ENCODE measurements around the gene ZNF613. TPM values are rescaled to one million over a fixed set of nuclear protein-coding genes. Genes with fewer than 3 reads are reported as not detected.
"Not testable (repeated sequence)": the region's sequence is repeated elsewhere in the genome, so short reads cannot be mapped to it uniquely, and the experiment has no call there.

Gene ZNF613
- total and polyA plus RNA-seq, 12 donors: 2.4 to 7.1 (median 5.1) TPM

DNA sequence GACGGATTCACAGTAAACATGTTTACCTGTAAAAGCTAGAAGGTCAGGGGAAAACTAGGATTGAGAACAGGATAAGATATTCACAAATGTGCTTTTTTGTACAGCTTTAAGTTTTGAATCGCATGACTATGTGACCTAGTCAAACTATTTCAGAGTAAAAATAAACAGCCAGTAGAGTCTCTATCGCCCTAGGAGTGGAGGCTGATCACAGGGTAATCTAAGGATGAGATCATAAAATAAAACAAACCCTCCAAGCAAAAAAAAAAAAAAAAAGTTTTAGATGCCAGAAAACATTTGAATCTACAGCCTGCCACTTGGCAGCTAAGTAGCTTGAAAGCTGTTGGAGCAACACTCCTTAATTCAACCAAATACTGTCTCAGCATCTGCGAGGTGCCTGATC lies 32.5 kb downstream of the ZNF613 start:
- peaks cover 0 to 22% (median 4%) of the 10 kb centered on the region in 9 donors for H3K4me1 ChIP-seq
- H3K4me3 ChIP-seq: no peak overlapping the region
- 75 to 79% methylated on average over 4 of the region's 4 CpGs for WGBS, 2 donors
- H3K27ac ChIP-seq: peak overlapping the region in 1 of 10 donors; percentile 28
- H3K9me3 ChIP-seq: peaks cover 0 to 100% (median 30%) of the 10 kb centered on the region in 11 donors
- TF ChIP-seq, protein P1, sequence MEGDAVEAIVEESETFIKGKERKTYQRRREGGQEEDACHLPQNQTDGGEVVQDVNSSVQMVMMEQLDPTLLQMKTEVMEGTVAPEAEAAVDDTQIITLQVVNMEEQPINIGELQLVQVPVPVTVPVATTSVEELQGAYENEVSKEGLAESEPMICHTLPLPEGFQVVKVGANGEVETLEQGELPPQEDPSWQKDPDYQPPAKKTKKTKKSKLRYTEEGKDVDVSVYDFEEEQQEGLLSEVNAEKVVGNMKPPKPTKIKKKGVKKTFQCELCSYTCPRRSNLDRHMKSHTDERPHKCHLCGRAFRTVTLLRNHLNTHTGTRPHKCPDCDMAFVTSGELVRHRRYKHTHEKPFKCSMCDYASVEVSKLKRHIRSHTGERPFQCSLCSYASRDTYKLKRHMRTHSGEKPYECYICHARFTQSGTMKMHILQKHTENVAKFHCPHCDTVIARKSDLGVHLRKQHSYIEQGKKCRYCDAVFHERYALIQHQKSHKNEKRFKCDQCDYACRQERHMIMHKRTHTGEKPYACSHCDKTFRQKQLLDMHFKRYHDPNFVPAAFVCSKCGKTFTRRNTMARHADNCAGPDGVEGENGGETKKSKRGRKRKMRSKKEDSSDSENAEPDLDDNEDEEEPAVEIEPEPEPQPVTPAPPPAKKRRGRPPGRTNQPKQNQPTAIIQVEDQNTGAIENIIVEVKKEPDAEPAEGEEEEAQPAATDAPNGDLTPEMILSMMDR (IDR thresholded peaks at IDR 0.05): no peak
- ATAC-seq (peak in 1 of 8 donors; percentile 49), DNase-seq (no peak)
- H3K36me3 ChIP-seq: peaks cover 0 to 33% (median 19%) of the 10 kb centered on the region in 9 donors
- H3K27me3 ChIP-seq: no peaks in the 10 kb centered on the region
- intact Hi-C loops (cut with DNase I): no loop called here

DNA sequence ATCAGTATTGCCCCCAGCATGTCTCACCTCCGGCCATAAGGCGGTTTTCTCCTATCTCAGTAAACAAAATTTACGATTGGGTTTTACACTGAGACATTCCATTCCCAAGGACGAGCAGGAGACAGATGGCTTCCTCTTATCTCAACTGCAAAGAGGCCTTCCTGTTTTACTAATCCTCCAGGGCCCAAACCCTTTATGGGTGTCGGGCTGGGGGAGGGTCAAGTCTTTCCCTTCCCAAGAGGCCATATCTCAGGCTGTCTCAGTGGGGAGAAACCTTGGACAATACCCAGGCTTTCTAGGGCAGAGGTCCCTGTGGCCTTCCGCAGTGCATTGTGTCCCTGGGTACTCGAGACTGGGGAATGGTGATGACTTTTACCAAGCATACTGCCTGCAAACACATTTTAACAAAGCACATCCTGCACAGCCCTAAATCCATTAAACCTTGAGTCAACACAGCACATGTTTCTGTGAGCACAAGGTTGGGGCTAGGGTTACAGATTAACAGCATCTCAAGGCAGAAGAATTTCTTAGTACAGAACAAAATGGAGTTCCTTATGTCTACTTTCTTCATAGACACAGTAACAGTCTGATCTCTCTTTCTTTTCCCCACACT lies 33.5 kb downstream of the ZNF613 start:
- DNase-seq: peak in 1 of 2 donors; percentile 7
- not testable (repeated sequence) for H3K27ac ChIP-seq
- WGBS, 2 donors: 27 to 33% methylated on average over 7 of the region's 7 CpGs

DNA sequence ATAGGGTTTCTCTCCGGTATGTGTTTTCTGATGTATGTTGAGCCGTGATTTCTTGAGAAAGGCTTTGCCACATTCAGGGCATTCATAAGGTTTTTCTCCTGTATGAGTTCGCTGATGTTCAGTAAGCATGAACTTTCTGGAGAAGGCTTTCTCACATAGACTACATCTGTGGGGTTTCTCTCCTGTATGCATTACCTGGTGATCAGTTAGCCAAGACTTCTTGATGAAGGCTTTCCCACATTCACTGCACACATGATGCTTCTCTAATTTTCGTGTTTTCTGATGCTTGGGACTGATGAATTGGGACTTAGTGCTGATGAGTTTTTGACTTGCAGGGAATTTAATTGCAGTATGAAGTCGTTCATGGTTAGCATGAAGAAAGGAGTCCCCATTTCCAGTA lies 38.3 kb downstream of the ZNF613 start:
- ATAC-seq: no peak
- intact Hi-C loops (cut with DNase I): no loop called here
- 96 to 98% methylated on average over 5 of the region's 5 CpGs for WGBS, 2 donors
- no peak for DNase-seq
- H3K9me3 ChIP-seq: peaks cover 0 to 100% (median 87%) of the 10 kb centered on the region in 11 donors
- peaks cover 13 to 91% (median 76%) of the 10 kb centered on the region in 9 donors for H3K36me3 ChIP-seq
- H3K4me1 ChIP-seq: peaks cover 0 to 9% (median 1%) of the 10 kb centered on the region in 9 donors
- no peak overlapping the region for H3K27ac ChIP-seq
- TF ChIP-seq, protein P1 (IDR thresholded peaks at IDR 0.05): no peak
- H3K27me3 ChIP-seq: no peaks in the 10 kb centered on the region
- H3K4me3 ChIP-seq: no peak overlapping the region

More for the DNA sequence above, 33.5 kb downstream of the ZNF613 start:
- H3K4me3 ChIP-seq; ATAC-seq; H3K27me3 ChIP-seq; intact Hi-C loops (cut with DNase I): not testable (repeated sequence)
- Histone ChIP-seq H3K36me3 (peaks cover under 1 to 43% (median 28%) of the 10 kb centered on the region in 9 donors), H3K4me1 (peaks cover 0 to 22% (median 4%) of the 10 kb centered on the region in 9 donors), H3K9me3 (peaks cover 0 to 100% (median 40%) of the 10 kb centered on the region in 11 donors)

DNA sequence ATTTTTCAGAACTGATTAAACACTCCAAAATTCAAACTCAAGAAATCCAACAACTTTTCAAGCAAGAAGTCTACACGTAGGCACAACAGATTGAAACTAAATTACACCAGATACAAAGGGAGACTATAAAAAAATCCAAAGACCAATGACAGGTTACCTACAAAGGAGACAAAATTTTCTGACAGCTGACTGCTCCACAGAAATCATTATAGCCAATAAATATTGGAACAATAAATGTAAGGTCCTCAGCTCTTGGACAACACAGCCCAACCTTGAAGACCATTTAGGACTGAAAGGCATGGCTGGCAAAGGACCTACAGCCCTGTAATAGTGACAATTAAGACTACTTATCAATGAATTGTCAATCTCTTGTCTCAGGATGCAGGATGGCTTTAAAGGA lies 43.4 kb downstream of the ZNF613 start:
- Histone ChIP-seq H3K36me3 (peaks cover 29 to 100% (median 90%) of the 10 kb centered on the region in 9 donors), H3K9me3 (peaks cover 2 to 100% (median 91%) of the 10 kb centered on the region in 11 donors), H3K27ac (no peak overlapping the region), H3K4me1 (no peaks in the 10 kb centered on the region), H3K4me3 (no peak overlapping the region), H3K27me3 (no peaks in the 10 kb centered on the region)
- TF ChIP-seq, protein P1 (IDR thresholded peaks at IDR 0.05): no peak
- ATAC-seq (no peak), DNase-seq (no peak)
- intact Hi-C loops (cut with DNase I): loop anchor here in 1 of 10 donors (10.0 kb wide), 1 partner anchor 144 kb away; no protein-coding TSS in a partner anchor
- WGBS, 2 donors: 96 to 100% methylated on average over 1 of the region's 1 CpG

DNA sequence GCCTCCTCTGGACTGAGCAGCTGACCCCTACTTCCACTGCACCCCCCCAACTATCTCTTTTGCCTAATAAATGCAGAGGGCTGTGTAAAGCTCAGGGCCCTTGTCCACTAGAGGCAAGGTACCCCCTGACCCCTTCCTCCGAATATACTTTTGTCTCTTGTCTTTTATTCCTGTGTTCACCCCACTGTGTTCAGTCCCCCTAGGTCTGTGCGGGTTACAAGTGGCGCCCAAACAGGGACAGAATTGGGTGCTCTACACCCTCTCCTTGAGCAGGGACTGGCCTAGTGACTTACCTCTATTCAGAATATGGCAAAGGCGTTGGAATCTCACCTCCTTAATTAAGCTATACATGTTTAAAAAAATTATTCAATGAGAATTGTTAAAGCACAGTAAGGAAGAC lies 44.4 kb downstream of the ZNF613 start:
- ATAC-seq (no peak), DNase-seq (no peak)
- H3K4me1 ChIP-seq: no peaks in the 10 kb centered on the region
- 97 to 98% methylated on average over 4 of the region's 4 CpGs for WGBS, 2 donors
- H3K9me3 ChIP-seq: peaks cover 2 to 100% (median 88%) of the 10 kb centered on the region in 11 donors
- no peak overlapping the region for H3K4me3 ChIP-seq
- H3K27me3 ChIP-seq: no peaks in the 10 kb centered on the region
- intact Hi-C loops (cut with DNase I): loop anchor here in 1 of 10 donors (10.0 kb wide), 1 partner anchor 143 kb away; no protein-coding TSS in a partner anchor
- TF ChIP-seq, protein P1 (IDR thresholded peaks at IDR 0.05): no peak
- peaks cover 25 to 100% (median 81%) of the 10 kb centered on the region in 9 donors for H3K36me3 ChIP-seq
- H3K27ac ChIP-seq: no peak overlapping the region

DNA sequence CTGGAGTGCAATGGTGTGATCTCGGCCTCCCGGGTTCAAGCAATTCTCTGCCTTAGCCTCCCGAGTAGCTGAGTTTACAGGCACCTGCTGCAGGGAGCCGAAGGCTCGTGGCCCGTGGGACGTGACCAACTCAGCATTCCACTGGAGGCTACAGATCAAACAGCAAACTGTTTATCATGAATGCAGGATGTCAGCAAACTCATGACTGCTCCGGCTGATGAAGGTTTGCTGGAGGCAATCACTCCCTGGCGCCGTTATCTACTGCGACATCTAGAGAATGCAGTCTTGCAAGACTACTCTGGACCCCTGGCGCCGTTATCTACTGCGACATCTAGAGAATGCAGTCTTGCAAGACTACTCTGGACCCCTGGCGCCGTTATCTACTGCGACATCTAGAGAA lies 48.5 kb downstream of the ZNF613 start:
- H3K9me3 ChIP-seq: peaks cover 2 to 100% (median 64%) of the 10 kb centered on the region in 11 donors
- WGBS, 2 donors: 96 to 97% methylated on average over 14 to 17 of the region's 17 CpGs
- not testable (repeated sequence) for DNase-seq, H3K4me1 ChIP-seq, H3K27ac ChIP-seq, H3K4me3 ChIP-seq, ATAC-seq, H3K27me3 ChIP-seq
- intact Hi-C loops (cut with DNase I): loop anchor here in 1 of 10 donors (10.0 kb wide), 1 partner anchor 139 kb away; no protein-coding TSS in a partner anchor
- peaks cover 14 to 98% (median 53%) of the 10 kb centered on the region in 9 donors for H3K36me3 ChIP-seq

Measured in heart right ventricle (tissue), 16 donors.